Mesothelial cell of epicardium (in vitro differentiated cells): Measurements from ENCODE around the gene ANKRD13B. TPM values are rescaled to one million over a fixed set of nuclear protein-coding genes. Genes with fewer than 3 reads are reported as not detected.

ENCODE experiments used
- DNase-seq, 2 experiments: peaks; one replicate each; pipeline ENCODE4 v3.0.0; 2021; ENCODE audit warnings: low spot score in 2 of 2; ENCODE audit not compliant: unreplicated experiment in 2 of 2
- H3K27ac Mint-ChIP-seq: 2 replicates; pipeline ENCODE4 v1.8.0; 2021; ENCODE audit warnings: mixed read lengths
- H3K27me3 Mint-ChIP-seq: 2 replicates; pipeline ENCODE4 v1.8.0; 2021; ENCODE audit warnings: low read depth, mixed read lengths
- H3K36me3 Mint-ChIP-seq: 2 replicates; pipeline ENCODE4 v1.8.0; 2021; ENCODE audit warnings: mixed read lengths
- H3K4me1 Mint-ChIP-seq: 2 replicates; pipeline ENCODE4 v1.8.0; 2021; ENCODE audit warnings: mixed read lengths
- H3K4me3 Mint-ChIP-seq: 2 replicates; pipeline ENCODE4 v1.8.0; 2021; ENCODE audit warnings: mild to moderate bottlenecking, moderate library complexity, mixed read lengths
- H3K9me3 Mint-ChIP-seq: 2 replicates; pipeline ENCODE4 v1.8.0; 2021; ENCODE audit warnings: mixed read lengths
- CTCF ChIP-seq: fragments of 200-600 bp; sonication (generic); IDR thresholded peaks from one replicate; pipeline ENCODE4 v1.5.0; 2021; ENCODE audit warnings: antibody characterized with exemption; ENCODE audit not compliant: unreplicated experiment
- total RNA-seq: library from RNA; stranded (reverse); gene quantifications from 3 replicates; pipeline ENCODE4 v1.2.1, GENCODE V29; 2021

The ANKRD13B gene
- total RNA-seq, 1 donor from 2014 or later: 52.7 TPM

GRCh38 chr17:29587591-29587990 is 5.3 kb upstream of the ANKRD13B start:
- TF ChIP-seq CTCF: no peak
- Mint-ChIP-seq H3K27me3 (no peaks in the 10 kb centered on the region), H3K4me3 (peak overlapping the region; percentile 88), H3K27ac (no peak overlapping the region), H3K9me3 (no peaks in the 10 kb centered on the region), H3K4me1 (peaks cover 47% of the 10 kb centered on the region), H3K36me3 (peaks cover 4% of the 10 kb centered on the region)
- no peak for DNase-seq

- Mint-ChIP-seq H3K36me3 (peaks cover 2% of the 10 kb centered on the region), H3K4me1 (peaks cover 50% of the 10 kb centered on the region), H3K27ac (peak overlapping the region; percentile 86), H3K27me3 (no peaks in the 10 kb centered on the region), H3K9me3 (no peaks in the 10 kb centered on the region), H3K4me3 (peak overlapping the region; percentile 88)
- DNase-seq: no peak
- no peak for TF ChIP-seq CTCF
Measured at GRCh38 chr17:29588017-29588561, 4.8 kb upstream of the ANKRD13B start.

GRCh38 chr17:29588562-29589411 is 4.1 kb upstream of the ANKRD13B start:
- TF ChIP-seq CTCF: no peak
- Mint-ChIP-seq H3K4me3 (peak overlapping the region; percentile 88), H3K9me3 (no peaks in the 10 kb centered on the region), H3K36me3 (no peaks in the 10 kb centered on the region), H3K27ac (peak overlapping the region; percentile 86), H3K4me1 (peaks cover 51% of the 10 kb centered on the region), H3K27me3 (no peaks in the 10 kb centered on the region)
- DNase-seq: no peak

- H3K27ac Mint-ChIP-seq: peak within 1 kb of the TSS; percentile 99
- H3K4me1 Mint-ChIP-seq: peaks cover 49% of the 10 kb centered on the region
- no peaks in the 10 kb centered on the region for H3K9me3 Mint-ChIP-seq
- H3K4me3 Mint-ChIP-seq: peak within 1 kb of the TSS; percentile 88
- no peaks in the 10 kb centered on the region for H3K27me3 Mint-ChIP-seq
- no peak for TF ChIP-seq CTCF
- DNase-seq: peak; percentile 81 to 83
- H3K36me3 Mint-ChIP-seq: no peaks in the 10 kb centered on the region
Measured at GRCh38 chr17:29589524-29590410, 3.2 kb upstream of the ANKRD13B start, which contains the start of gene GIT1. GIT1 (minus strand) TSS chr17:29589648; CDS start chr17:29589378, 270 bp downstream.

GRCh38 chr17:29590411-29591145 is 2.4 kb upstream of the ANKRD13B start:
- DNase-seq: no peak
- Mint-ChIP-seq H3K4me3 (peak overlapping the region; percentile 76), H3K4me1 (peaks cover 49% of the 10 kb centered on the region)

More at GRCh38 chr17:29590411-29591145, 2.4 kb upstream of the ANKRD13B start:
- Mint-ChIP-seq H3K27ac (peak overlapping the region; percentile 99), H3K27me3 (no peaks in the 10 kb centered on the region), H3K9me3 (no peaks in the 10 kb centered on the region), H3K36me3 (no peaks in the 10 kb centered on the region)
- TF ChIP-seq CTCF: no peak
